OCI-LY3 (cell line): ENCODE data around the gene FGD6.

Experiments
- EZH2phosphoT487 ChIP-seq: fragments of 200-600 bp; shearing (Covaris generic); IDR thresholded peaks from 2 replicates; pipeline ENCODE4 v1.6.1; 2018; ENCODE audit warnings: antibody characterized with exemption, mixed run types, low read depth
- TF ChIP-seq, protein P1 (sequence below): fragments of 200-600, 300-600 bp; sonication (generic); IDR thresholded peaks from 2 replicates; pipeline ENCODE4 v1.5.1; 2014; ENCODE audit warnings: antibody characterized with exemption, low read length, low read depth

DNA sequence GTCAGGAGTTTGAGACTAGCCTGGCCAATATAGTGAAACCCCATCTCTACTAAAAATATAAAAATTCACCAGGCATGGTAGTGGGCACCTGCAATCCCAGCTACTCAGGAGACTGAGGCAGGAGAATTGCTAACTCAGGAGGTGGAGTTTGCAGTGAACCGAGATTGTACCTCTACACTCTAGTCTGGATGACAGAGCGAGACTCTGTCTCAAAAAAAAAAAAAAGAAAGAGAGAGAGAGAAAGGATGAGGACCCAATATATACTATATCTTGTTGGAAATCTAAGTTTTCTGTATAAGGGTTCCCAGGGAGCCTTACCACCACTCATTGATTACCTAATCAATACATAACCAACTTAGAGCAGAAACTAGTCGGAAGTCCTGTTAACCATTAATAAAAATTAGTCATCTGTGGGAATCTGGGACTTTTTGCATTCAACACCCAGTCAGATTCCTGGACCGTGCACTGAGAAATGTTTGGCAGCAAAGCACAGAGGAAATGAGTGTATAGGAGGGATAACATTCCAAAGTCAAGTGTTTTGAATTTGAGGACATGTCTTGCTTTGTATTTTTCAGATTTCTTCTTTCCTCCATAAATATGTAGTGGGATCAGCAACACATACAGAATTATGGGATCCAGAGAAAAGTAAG is 99.0 kb downstream of the FGD6 start:
- TF ChIP-seq, protein P1, sequence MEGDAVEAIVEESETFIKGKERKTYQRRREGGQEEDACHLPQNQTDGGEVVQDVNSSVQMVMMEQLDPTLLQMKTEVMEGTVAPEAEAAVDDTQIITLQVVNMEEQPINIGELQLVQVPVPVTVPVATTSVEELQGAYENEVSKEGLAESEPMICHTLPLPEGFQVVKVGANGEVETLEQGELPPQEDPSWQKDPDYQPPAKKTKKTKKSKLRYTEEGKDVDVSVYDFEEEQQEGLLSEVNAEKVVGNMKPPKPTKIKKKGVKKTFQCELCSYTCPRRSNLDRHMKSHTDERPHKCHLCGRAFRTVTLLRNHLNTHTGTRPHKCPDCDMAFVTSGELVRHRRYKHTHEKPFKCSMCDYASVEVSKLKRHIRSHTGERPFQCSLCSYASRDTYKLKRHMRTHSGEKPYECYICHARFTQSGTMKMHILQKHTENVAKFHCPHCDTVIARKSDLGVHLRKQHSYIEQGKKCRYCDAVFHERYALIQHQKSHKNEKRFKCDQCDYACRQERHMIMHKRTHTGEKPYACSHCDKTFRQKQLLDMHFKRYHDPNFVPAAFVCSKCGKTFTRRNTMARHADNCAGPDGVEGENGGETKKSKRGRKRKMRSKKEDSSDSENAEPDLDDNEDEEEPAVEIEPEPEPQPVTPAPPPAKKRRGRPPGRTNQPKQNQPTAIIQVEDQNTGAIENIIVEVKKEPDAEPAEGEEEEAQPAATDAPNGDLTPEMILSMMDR = no peak
- TF ChIP-seq EZH2phosphoT487 = no peak
